ENCODE results near the gene PKD2L2.
"Not testable (repeated sequence)": the region's sequence is repeated elsewhere in the genome, so short reads cannot be mapped to it uniquely, and the experiment has no call there.

Gene PKD2L2

GRCh38 chr5:137887831-137888230, 1.4 kb upstream of the PKD2L2 start:
- no peak for DNase-seq (ENCODE audit: low read depth in 1 of 2, low spot score in 1 of 2)

GRCh38 chr5:137888466-137888862, 793 bp upstream of the PKD2L2 start:
- no peak for DNase-seq (ENCODE audit: low read depth in 1 of 2, low spot score in 1 of 2)

- DNase-seq (ENCODE audit: low read depth in 1 of 2, low spot score in 1 of 2), result no peak
Observed at GRCh38 chr5:137890845-137891244, 1.6 kb downstream of the PKD2L2 start.

GRCh38 chr5:137891849-137892248, 2.6 kb downstream of the PKD2L2 start:
- no peak for DNase-seq (ENCODE audit: low read depth in 1 of 2, low spot score in 1 of 2)

GRCh38 chr5:137894586-137894985, 5.3 kb downstream of the PKD2L2 start:
- DNase-seq (ENCODE audit: low read depth in 1 of 2, low spot score in 1 of 2), result no peak

GRCh38 chr5:137896560-137896959, 7.3 kb downstream of the PKD2L2 start:
- DNase-seq (ENCODE audit: low read depth in 1 of 2, low spot score in 1 of 2), result no peak

- DNase-seq (ENCODE audit: low read depth in 1 of 2, low spot score in 1 of 2), result no peak
Observed at GRCh38 chr5:137899493-137899892, 10.2 kb downstream of the PKD2L2 start.

GRCh38 chr5:137901011-137901817, 12.0 kb downstream of the PKD2L2 start:
- DNase-seq (ENCODE audit: low read depth in 1 of 2, low spot score in 1 of 2), result no peak

GRCh38 chr5:137902408-137903133, 13.3 kb downstream of the PKD2L2 start:
- DNase-seq (ENCODE audit: low read depth in 1 of 2, low spot score in 1 of 2), result no peak

GRCh38 chr5:137914758-137915157, 25.5 kb downstream of the PKD2L2 start:
- DNase-seq (ENCODE audit: low read depth in 1 of 2, low spot score in 1 of 2), result no peak

- DNase-seq (ENCODE audit: low read depth in 1 of 2, low spot score in 1 of 2), result no peak
Observed at GRCh38 chr5:137916923-137917322, 27.7 kb downstream of the PKD2L2 start.

- no peak for DNase-seq (ENCODE audit: low read depth in 1 of 2, low spot score in 1 of 2)
Observed at GRCh38 chr5:137921931-137922330, 32.7 kb downstream of the PKD2L2 start.

GRCh38 chr5:137923856-137924255, 34.6 kb downstream of the PKD2L2 start:
- no peak for DNase-seq (ENCODE audit: low read depth in 1 of 2, low spot score in 1 of 2)

GRCh38 chr5:137932800-137933199, 43.5 kb downstream of the PKD2L2 start:
- DNase-seq (ENCODE audit: low read depth in 1 of 2, low spot score in 1 of 2), result no peak

- no peak for DNase-seq (ENCODE audit: low read depth in 1 of 2, low spot score in 1 of 2)
Observed at GRCh38 chr5:137933491-137933911, 44.2 kb downstream of the PKD2L2 start.

- DNase-seq (ENCODE audit: low read depth in 1 of 2, low spot score in 1 of 2), result no peak
Observed at GRCh38 chr5:137935190-137935589, 45.9 kb downstream of the PKD2L2 start.

- no peak for DNase-seq (ENCODE audit: low read depth in 1 of 2, low spot score in 1 of 2)
Observed at GRCh38 chr5:137935694-137936093, 46.4 kb downstream of the PKD2L2 start.

GRCh38 chr5:137937994-137938750, 48.9 kb downstream of the PKD2L2 start:
- DNase-seq (ENCODE audit: low read depth in 1 of 2, low spot score in 1 of 2), result no peak

- no peak for DNase-seq (ENCODE audit: low read depth in 1 of 2, low spot score in 1 of 2)
Observed at GRCh38 chr5:137938751-137939143, 49.5 kb downstream of the PKD2L2 start.

GRCh38 chr5:137939331-137939730, 50.1 kb downstream of the PKD2L2 start:
- DNase-seq (ENCODE audit: low read depth in 1 of 2, low spot score in 1 of 2), result no peak

- DNase-seq (ENCODE audit: low read depth in 1 of 2, low spot score in 1 of 2), result not testable (repeated sequence)
Observed at GRCh38 chr5:137944280-137944679, 55.0 kb downstream of the PKD2L2 start.

GRCh38 chr5:137945825-137946224, 56.6 kb downstream of the PKD2L2 start:
- DNase-seq (ENCODE audit: low read depth in 1 of 2, low spot score in 1 of 2), result no peak
